H9 (cell line): Measurements from ENCODE around the gene GPR161. TPM values are rescaled to one million over a fixed set of nuclear protein-coding genes. Genes with fewer than 3 reads are reported as not detected.

ENCODE experiments used
- DNase-seq: peaks from one replicate; pipeline ENCODE4 v3.0.0-alpha.2; 2017
- H2AFZ ChIP-seq: one replicate; pipeline ENCODE4 v1.6.1; 2013; ENCODE audit warnings: mild to moderate bottlenecking, low read length, control low read depth, moderate library complexity
- H2AK5ac ChIP-seq: 2 replicates; pipeline ENCODE4 v1.6.1; 2013; ENCODE audit warnings: low read length, control low read depth, mixed read lengths; ENCODE audit not compliant: insufficient read length
- H2BK120ac ChIP-seq: one replicate; pipeline ENCODE4 v1.6.1; 2013; ENCODE audit warnings: low read depth, mild to moderate bottlenecking, low read length, control low read depth, inconsistent platforms; ENCODE audit not compliant: poor library complexity, severe bottlenecking
- H2BK12ac ChIP-seq: 2 replicates; pipeline ENCODE4 v1.6.1; 2013; ENCODE audit warnings: low read length, control low read depth, mixed read lengths, low read depth; ENCODE audit not compliant: insufficient read length
- H2BK15ac ChIP-seq: 2 replicates; pipeline ENCODE4 v1.6.1; 2013; ENCODE audit warnings: low read depth, low read length, control low read depth
- H2BK20ac ChIP-seq: one replicate; pipeline ENCODE4 v1.6.1; 2013; ENCODE audit warnings: low read depth, mild to moderate bottlenecking, low read length, control low read depth, inconsistent platforms; ENCODE audit not compliant: poor library complexity, severe bottlenecking
- H2BK5ac ChIP-seq: 2 replicates; pipeline ENCODE4 v1.6.1; 2013; ENCODE audit warnings: low read length, control low read depth, mixed read lengths; ENCODE audit not compliant: insufficient read length
- H3K14ac ChIP-seq: 2 replicates; pipeline ENCODE4 v1.6.1; 2013; ENCODE audit warnings: low read length, control low read depth; ENCODE audit not compliant: insufficient read depth
- H3K18ac ChIP-seq: 2 replicates; pipeline ENCODE4 v1.6.1; 2013; ENCODE audit warnings: low read depth, mild to moderate bottlenecking, mixed read lengths, low read length, control low read depth; ENCODE audit not compliant: insufficient read length
- H3K23ac ChIP-seq: 2 replicates; pipeline ENCODE4 v1.6.1; 2013; ENCODE audit warnings: low read length, control low read depth, mixed read lengths, low read depth; ENCODE audit not compliant: insufficient read length
- H3K23me2 ChIP-seq: 2 replicates; pipeline ENCODE4 v1.6.1; 2013; ENCODE audit warnings: low read depth, mild to moderate bottlenecking, mixed read lengths, low read length, control low read depth; ENCODE audit not compliant: insufficient read length, poor library complexity, severe bottlenecking
- H3K27ac ChIP-seq: 2 replicates; pipeline ENCODE4 v1.5.1; 2013; ENCODE audit warnings: low read length, control low read depth, mixed read lengths, low read depth; ENCODE audit not compliant: insufficient read length
- H3K27me3 ChIP-seq: 2 replicates; pipeline ENCODE4 v1.6.1; 2013; ENCODE audit warnings: low read length, control low read depth, inconsistent platforms; ENCODE audit not compliant: insufficient read depth
- H3K4ac ChIP-seq: 2 replicates; pipeline ENCODE4 v1.6.1; 2013; ENCODE audit warnings: low read depth, mild to moderate bottlenecking, control low read depth, inconsistent platforms, low read length, moderate library complexity
- H3K4me1 ChIP-seq: 2 replicates; pipeline ENCODE4 v1.6.1; 2013; ENCODE audit warnings: low read length, control low read depth, inconsistent platforms; ENCODE audit not compliant: insufficient read depth
- H3K4me2 ChIP-seq: 2 replicates; pipeline ENCODE4 v1.6.1; 2013; ENCODE audit warnings: low read length, control low read depth, mixed read lengths; ENCODE audit not compliant: insufficient read length, insufficient read depth
- H3K56ac ChIP-seq: 2 replicates; pipeline ENCODE4 v1.6.1; 2013; ENCODE audit warnings: low read depth, mild to moderate bottlenecking, mixed read lengths, low read length, control low read depth; ENCODE audit not compliant: insufficient read length
- H3K79me1 ChIP-seq: 2 replicates; pipeline ENCODE4 v1.6.1; 2013; ENCODE audit warnings: low read depth, mild to moderate bottlenecking, moderate library complexity, low read length, control low read depth, inconsistent platforms; ENCODE audit not compliant: insufficient read depth, poor library complexity, severe bottlenecking
- H3K79me2 ChIP-seq: 2 replicates; pipeline ENCODE4 v1.6.1; 2013; ENCODE audit warnings: low read length, control low read depth, inconsistent platforms; ENCODE audit not compliant: insufficient read depth
- H3K9ac ChIP-seq: 2 replicates; pipeline ENCODE4 v1.6.1; 2013; ENCODE audit warnings: low read length, control low read depth, mixed read lengths; ENCODE audit not compliant: insufficient read length; ENCODE audit errors: extremely low read depth
- H3K9me3 ChIP-seq: one replicate; pipeline ENCODE4 v1.6.1; 2013; ENCODE audit warnings: low read depth, low read length, inconsistent platforms; ENCODE audit not compliant: control insufficient read depth
- H3T11ph ChIP-seq: one replicate; pipeline ENCODE4 v1.6.1; 2013; ENCODE audit warnings: mild to moderate bottlenecking, low read length, control low read depth, inconsistent platforms
- H4K20me1 ChIP-seq: one replicate; pipeline ENCODE4 v1.6.1; 2013; ENCODE audit not compliant: control insufficient read depth, insufficient read length, insufficient read depth
- H4K5ac ChIP-seq: 2 replicates; pipeline ENCODE4 v1.6.1; 2013; ENCODE audit warnings: low read depth, mild to moderate bottlenecking, mixed read lengths, low read length, control low read depth; ENCODE audit not compliant: insufficient read length
- H4K8ac ChIP-seq: replicated peaks from 2 replicates; pipeline ENCODE4 v1.6.1; 2013; ENCODE audit warnings: low read length, control low read depth, mixed read lengths, low read depth; ENCODE audit not compliant: insufficient read length
- H4K91ac ChIP-seq: 2 replicates; pipeline ENCODE4 v1.6.1; 2013; ENCODE audit warnings: low read depth, mild to moderate bottlenecking, moderate library complexity, mixed read lengths, low read length, control low read depth; ENCODE audit not compliant: insufficient read length
- H3K27ac Mint-ChIP-seq, 3 experiments: 2 replicates in 2 of 3; 3 replicates in 1 of 3; pipeline ENCODE4 v1.8.0; 2020 to 2021; ENCODE audit warnings: mixed read lengths in 3 of 3, mild to moderate bottlenecking in 1 of 3, moderate library complexity in 1 of 3
- H3K27me3 Mint-ChIP-seq: 2 replicates; pipeline ENCODE4 v1.8.0; 2021; ENCODE audit warnings: low read depth, mild to moderate bottlenecking, moderate library complexity, mixed read lengths
- H3K36me3 Mint-ChIP-seq, 3 experiments: 2 replicates in 2 of 3; 3 replicates in 1 of 3; pipeline ENCODE4 v1.8.0; 2020 to 2021; ENCODE audit warnings: low read depth in 3 of 3, mixed read lengths in 3 of 3; ENCODE audit not compliant: insufficient read depth in 1 of 3
- H3K4me1 Mint-ChIP-seq, 2 experiments: 2 replicates each; pipeline ENCODE4 v1.8.0; 2020; ENCODE audit warnings: mixed read lengths in 2 of 2
- H3K4me3 Mint-ChIP-seq, 2 experiments: 2 replicates in 1 of 2; 3 replicates in 1 of 2; pipeline ENCODE4 v1.8.0; 2020 to 2021; ENCODE audit warnings: mild to moderate bottlenecking in 2 of 2, mixed read lengths in 2 of 2, moderate library complexity in 1 of 2
- H3K9me3 Mint-ChIP-seq, 2 experiments: 2 replicates in 1 of 2; 3 replicates in 1 of 2; pipeline ENCODE4 v1.8.0; 2020; ENCODE audit warnings: mild to moderate bottlenecking in 2 of 2, mixed read lengths in 2 of 2, moderate library complexity in 1 of 2
- WGBS: extraction: QIAGEN DNeasy Blood & Tissue Kit; methylation state at CpG from one replicate; pipeline ENCODE4 v1.1.7; 2013; ENCODE audit warnings: missing lambda C conversion rate, low lambda C conversion rate, mixed read lengths; ENCODE audit not compliant: insufficient read length; ENCODE audit errors: extremely low coverage; 5-methylcytosine and 5-hydroxymethylcytosine counted together
- total RNA-seq: library from RNA; stranded (reverse); gene quantifications from 2 replicates; pipeline ENCODE4 v1.2.1, GENCODE V29; 2021
- TF ChIP-seq, protein P1 (sequence below): fragments of 200-600 bp; sonication (generic); conservative IDR thresholded peaks from 3 replicates; pipeline ENCODE4 v1.8.0; 2021; ENCODE audit warnings: antibody characterized with exemption, mild to moderate bottlenecking

Gene GPR161
- total RNA-seq, 1 experiment from 2014 or later, result 10.6 TPM

DNA sequence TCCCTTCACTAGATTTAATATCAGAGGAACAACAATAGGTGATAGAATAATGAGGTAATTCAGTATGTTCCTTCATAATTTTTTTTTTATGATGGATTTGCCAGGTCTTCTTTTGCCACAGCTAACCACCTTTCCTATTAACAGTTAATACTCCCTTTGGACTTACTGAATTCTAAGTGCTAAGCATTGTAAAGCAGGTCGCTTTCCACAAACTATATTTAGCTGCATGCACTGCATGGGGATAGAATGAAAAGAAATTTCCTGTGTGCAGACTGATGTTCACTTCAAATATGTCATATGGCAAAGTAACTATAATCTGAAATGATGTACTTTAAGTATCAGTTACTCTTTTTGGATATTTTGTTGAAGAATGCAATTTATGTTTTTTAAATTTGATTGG, 85.8 kb downstream of the GPR161 start:
- Histone ChIP-seq H4K20me1 (no peaks in the 10 kb centered on the region), H3K23ac (no peak overlapping the region), H2BK5ac (no peak overlapping the region), H3K56ac (no peak overlapping the region), H2BK20ac (no peak overlapping the region), H3K4me2 (no peak overlapping the region), H3K27me3 (no peaks in the 10 kb centered on the region), H3K79me1 (no peaks in the 10 kb centered on the region), H2BK12ac (no peak overlapping the region), H2AK5ac (no peak overlapping the region), H2AFZ (no peak overlapping the region), H3K79me2 (no peaks in the 10 kb centered on the region), H3K9me3 (no peaks in the 10 kb centered on the region), H2BK120ac (no peak overlapping the region), H3T11ph (no peak overlapping the region), H3K23me2 (no peaks in the 10 kb centered on the region), H3K4ac (no peak overlapping the region), H3K14ac (no peak overlapping the region), H2BK15ac (no peak overlapping the region), H3K4me1 (no peaks in the 10 kb centered on the region), H3K9ac (no peak overlapping the region), H3K18ac (no peak overlapping the region), H4K91ac (no peak overlapping the region), H4K5ac (no peak overlapping the region), H4K8ac (no peak overlapping the region), H3K27ac (no peak overlapping the region)
- 0 out of 5 replicates have a peak, but pooled peaks cover 0 to 2% of the 10 kb centered on the region in 2 experiments for H3K9me3 Mint-ChIP-seq
- H3K27me3 Mint-ChIP-seq, result no peaks in the 10 kb centered on the region
- H3K27ac Mint-ChIP-seq, result no peak overlapping the region
- H3K4me3 Mint-ChIP-seq, result no peak overlapping the region
- TF ChIP-seq, protein P1, sequence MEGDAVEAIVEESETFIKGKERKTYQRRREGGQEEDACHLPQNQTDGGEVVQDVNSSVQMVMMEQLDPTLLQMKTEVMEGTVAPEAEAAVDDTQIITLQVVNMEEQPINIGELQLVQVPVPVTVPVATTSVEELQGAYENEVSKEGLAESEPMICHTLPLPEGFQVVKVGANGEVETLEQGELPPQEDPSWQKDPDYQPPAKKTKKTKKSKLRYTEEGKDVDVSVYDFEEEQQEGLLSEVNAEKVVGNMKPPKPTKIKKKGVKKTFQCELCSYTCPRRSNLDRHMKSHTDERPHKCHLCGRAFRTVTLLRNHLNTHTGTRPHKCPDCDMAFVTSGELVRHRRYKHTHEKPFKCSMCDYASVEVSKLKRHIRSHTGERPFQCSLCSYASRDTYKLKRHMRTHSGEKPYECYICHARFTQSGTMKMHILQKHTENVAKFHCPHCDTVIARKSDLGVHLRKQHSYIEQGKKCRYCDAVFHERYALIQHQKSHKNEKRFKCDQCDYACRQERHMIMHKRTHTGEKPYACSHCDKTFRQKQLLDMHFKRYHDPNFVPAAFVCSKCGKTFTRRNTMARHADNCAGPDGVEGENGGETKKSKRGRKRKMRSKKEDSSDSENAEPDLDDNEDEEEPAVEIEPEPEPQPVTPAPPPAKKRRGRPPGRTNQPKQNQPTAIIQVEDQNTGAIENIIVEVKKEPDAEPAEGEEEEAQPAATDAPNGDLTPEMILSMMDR, result no peak
- no CpG with 5 or more reads among the region's 1 CpG for WGBS
- H3K36me3 Mint-ChIP-seq, result peaks cover 0 to 3% (median 0%) of the 10 kb centered on the region in 3 experiments; a peak in 3 of 7 replicates
- no peak for DNase-seq
- no peaks in the 10 kb centered on the region for H3K4me1 Mint-ChIP-seq
